CD4-positive, alpha-beta T cell (primary cell): ENCODE measurements around the gene CYP19A1. TPM values are rescaled to one million over a fixed set of nuclear protein-coding genes. Genes with fewer than 3 reads are reported as not detected.

Experiments
- ATAC-seq: fragments of 200-7000 bp; cut with Tn5 transposase; one replicate; pipeline ENCODE4 v1.10.0; 2022; ENCODE audit warnings: mild to moderate bottlenecking; ENCODE audit not compliant: poor library complexity
- CTCF ChIA-PET: fragments of 350-600 bp; sonication (Branson Sonifier 250); formaldehyde crosslinking; loops from one replicate; lab custom pipeline; 2021; ENCODE audit warnings: antibody characterized with exemption, inconsistent platforms; lab: Charles Lee
- POLR2A ChIA-PET: fragments of 350-600 bp; sonication (Branson Sonifier 250); formaldehyde crosslinking; loops from one replicate; lab custom pipeline; 2021; ENCODE audit warnings: antibody characterized with exemption, inconsistent platforms; lab: Charles Lee
- DNase-seq, 14 experiments: peaks; one replicate each; pipeline ENCODE4 v3.0.0-alpha.2; 2013 to 2020; ENCODE audit warnings: mixed read lengths in 2 of 14
- H3K27ac ChIP-seq, 2 donors: one replicate each; pipeline versions ENCODE4 v1.5.1 to v1.7.0; 2013; ENCODE audit warnings: low read length in 2 of 2, low read depth in 1 of 2, mild to moderate bottlenecking in 1 of 2
- H3K27me3 ChIP-seq, 2 experiments: 1 replicate in 1 of 2; 2 replicates in 1 of 2; pipeline versions ENCODE4 v1.6.1 to v1.7.0; 2013; ENCODE audit warnings: low read length in 2 of 2, control low read depth in 1 of 2, mild to moderate bottlenecking in 1 of 2, moderate library complexity in 1 of 2; ENCODE audit not compliant: insufficient read depth in 2 of 2, control insufficient read depth in 1 of 2
- H3K36me3 ChIP-seq: one replicate; pipeline ENCODE4 v1.6.1; 2013; ENCODE audit warnings: low read length, control low read depth; ENCODE audit not compliant: insufficient read depth
- H3K4me1 ChIP-seq: one replicate; pipeline ENCODE4 v1.6.1; 2013; ENCODE audit warnings: low read length, control low read depth; ENCODE audit not compliant: insufficient read depth
- H3K4me3 ChIP-seq: one replicate; pipeline ENCODE4 v1.5.1; 2013; ENCODE audit warnings: mild to moderate bottlenecking, low read length, moderate library complexity
- H3K9me3 ChIP-seq, 2 experiments: 1 replicate in 1 of 2; 2 replicates in 1 of 2; pipeline versions ENCODE4 v1.6.1 to v1.7.0; 2013; ENCODE audit warnings: low read length in 2 of 2, mild to moderate bottlenecking in 2 of 2, control low read depth in 1 of 2, moderate library complexity in 1 of 2; ENCODE audit not compliant: control insufficient read depth in 1 of 2, insufficient read depth in 1 of 2
- H3K27ac Mint-ChIP-seq: one replicate; pipeline ENCODE4 v1.8.0; 2020; ENCODE audit warnings: mixed read lengths
- H3K27me3 Mint-ChIP-seq: one replicate; pipeline ENCODE4 v1.8.0; 2021; ENCODE audit warnings: mixed read lengths
- H3K36me3 Mint-ChIP-seq: one replicate; pipeline ENCODE4 v1.8.0; 2021; ENCODE audit warnings: low read depth, mixed read lengths
- H3K4me1 Mint-ChIP-seq: one replicate; pipeline ENCODE4 v1.8.0; 2021; ENCODE audit warnings: low read depth, mixed read lengths
- H3K4me3 Mint-ChIP-seq: one replicate; pipeline ENCODE4 v1.8.0; 2020; ENCODE audit warnings: mild to moderate bottlenecking, mixed read lengths
- H3K9me3 Mint-ChIP-seq: one replicate; pipeline ENCODE4 v1.8.0; 2020; ENCODE audit warnings: mixed read lengths
- CTCF ChIP-seq: fragments of 200-600 bp; IDR thresholded peaks from one replicate; pipeline ENCODE4 v1.8.0; 2022; ENCODE audit warnings: antibody characterized with exemption, mild to moderate bottlenecking
- intact Hi-C, 2 experiments: fragments of 100-400 bp; cut with DNase I in 1 of 2; cut with micrococcal nuclease in 1 of 2; formaldehyde crosslinking; loops; one replicate each; pipeline versions ENCODE4 v1.15.1 to v1.9.0; 2023 to 2025; cut with DNase I, micrococcal nuclease
- polyA plus RNA-seq, 2 donors: library from polyadenylated mRNA; unstranded; fragments of 120-200 nt; gene quantifications; one replicate each; pipeline ENCODE4 v1.2.1, GENCODE V29; 2013
- total RNA-seq, 174 experiments: library from RNA in 2 of 174; stranded (reverse) in 2 of 174; gene quantifications; one replicate each; pipeline ENCODE4 v1.2.3 and lab custom pipeline; 2021 to 2026

CYP19A1 gene
- not detected for total RNA-seq
- not detected for polyA plus RNA-seq (2013, experiment 1 of 2)
- 0.03 TPM for polyA plus RNA-seq (2013, experiment 2 of 2)
- 0 to 0.29 (median 0) reads per million in 172 experiments for total RNA-seq (lab: John Stamatoyannopoulos, UW)

- no peak within 1 kb of the TSS for H3K27ac ChIP-seq
- Mint-ChIP-seq H3K9me3 (no peaks in the 10 kb centered on the region), H3K27ac (no peak within 1 kb of the TSS), H3K4me3 (no peak within 1 kb of the TSS), H3K36me3 (no peaks in the 10 kb centered on the region), H3K4me1 (no peaks in the 10 kb centered on the region), H3K27me3 (peaks cover 35% of the 10 kb centered on the region)
- TF ChIP-seq CTCF = no peak
- H3K27me3 ChIP-seq = peaks cover 8 to 14% of the 10 kb centered on the region in 2 experiments
- ATAC-seq (no peak), DNase-seq (no peak)
- H3K4me3 ChIP-seq = no peak within 1 kb of the TSS
- no peaks in the 10 kb centered on the region for H3K36me3 ChIP-seq
- H3K4me1 ChIP-seq = no peaks in the 10 kb centered on the region
- ChIA-PET CTCF (no interaction called here), POLR2A (no interaction called here)
- peaks cover 0 to 7% of the 10 kb centered on the region in 2 experiments for H3K9me3 ChIP-seq
- intact Hi-C loops = no loop called here
These were observed at the start of gene CYP19A1 for GRCh38 chr15:51338496-51338895. CYP19A1 (minus strand) TSS chr15:51338596; CDS start chr15:51242912, 95,684 bp downstream.

- no peaks in the 10 kb centered on the region for H3K36me3 ChIP-seq
- Mint-ChIP-seq H3K9me3 (no peaks in the 10 kb centered on the region), H3K36me3 (no peaks in the 10 kb centered on the region), H3K4me3 (no peak overlapping the region), H3K4me1 (no peaks in the 10 kb centered on the region), H3K27me3 (peaks cover 5% of the 10 kb centered on the region), H3K27ac (no peak overlapping the region)
- TF ChIP-seq CTCF = no peak
- no peak overlapping the region for H3K4me3 ChIP-seq
- H3K27me3 ChIP-seq = peaks cover 0 to 5% of the 10 kb centered on the region in 2 experiments
- H3K27ac ChIP-seq = no peak overlapping the region
- POLR2A ChIA-PET = no interaction called here
- intact Hi-C loops = no loop called here
- H3K4me1 ChIP-seq = no peaks in the 10 kb centered on the region
- no peak for ATAC-seq
- CTCF ChIA-PET = no interaction called here
- no peak for DNase-seq
- H3K9me3 ChIP-seq = peaks cover 0 to 3% of the 10 kb centered on the region in 2 experiments
These were observed 49.3 kb upstream of the CYP19A1 start for GRCh38 chr15:51387699-51388041.

- no peaks in the 10 kb centered on the region for H3K4me1 ChIP-seq
- ChIA-PET POLR2A (no interaction called here), CTCF (no interaction called here)
- H3K4me3 ChIP-seq = no peak overlapping the region
- no peaks in the 10 kb centered on the region for H3K9me3 Mint-ChIP-seq
- no peaks in the 10 kb centered on the region for H3K4me1 Mint-ChIP-seq
- H3K27ac ChIP-seq = no peak overlapping the region
- ATAC-seq = no peak
- H3K27ac Mint-ChIP-seq = no peak overlapping the region
- no peak overlapping the region for H3K4me3 Mint-ChIP-seq
- H3K36me3 ChIP-seq = no peaks in the 10 kb centered on the region
- H3K27me3 ChIP-seq = peaks cover 0 to 6% of the 10 kb centered on the region in 2 experiments
- no peaks in the 10 kb centered on the region for H3K36me3 Mint-ChIP-seq
- intact Hi-C loops = no loop called here
- H3K27me3 Mint-ChIP-seq = peaks cover 5% of the 10 kb centered on the region
- DNase-seq = no peak
- TF ChIP-seq CTCF = no peak
- H3K9me3 ChIP-seq = peaks cover 0 to 3% of the 10 kb centered on the region in 2 experiments
These were observed 48.7 kb upstream of the CYP19A1 start for GRCh38 chr15:51386960-51387698.
